Erythroblast (primary cell): ENCODE results near the gene TSPAN15.

ENCODE experiments used
- GATA1 ChIP-seq: IDR thresholded peaks from 2 replicates; pipeline ENCODE4 v1.6.1; 2011; ENCODE audit warnings: low read depth, mild to moderate bottlenecking, control low read depth, low read length, moderate library complexity
- POLR2A ChIP-seq: IDR thresholded peaks from 2 replicates; pipeline ENCODE4 v1.6.1; 2011; ENCODE audit warnings: mild to moderate bottlenecking, low read length

- TF ChIP-seq POLR2A (no peak), GATA1 (no peak)
These were observed 13.7 kb upstream of the TSPAN15 start for GRCh38 chr10:69437321-69438259.
